ENCODE results near the gene DAZAP1.
"Not testable (repeated sequence)": the region's sequence is repeated elsewhere in the genome, so short reads cannot be mapped to it uniquely, and the experiment has no call there.

The DAZAP1 gene

DNA sequence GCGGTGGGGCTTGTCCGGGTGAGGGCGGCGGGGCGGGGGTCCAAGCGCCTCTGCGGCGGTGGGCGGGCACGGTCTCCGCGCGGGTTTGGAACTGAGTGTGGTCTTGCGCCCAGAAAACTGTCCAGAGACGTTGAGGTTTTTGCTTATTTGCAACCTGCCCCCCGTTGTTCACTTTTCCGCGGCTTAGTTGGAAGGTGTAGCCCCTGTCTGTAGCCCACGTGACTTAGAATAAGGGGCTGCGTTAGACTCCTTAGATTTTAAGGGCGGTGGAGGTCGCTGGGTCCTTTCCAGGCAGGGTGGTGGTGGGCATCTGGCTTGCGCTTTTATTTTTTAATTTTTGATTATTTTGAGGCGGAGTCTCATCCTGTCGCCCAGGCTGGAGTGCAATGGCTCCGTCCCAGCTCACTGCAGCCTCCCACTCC, 31.6 kb downstream of the DAZAP1 start:
- no peak for DNase-seq (ENCODE audit: extremely low read depth in 1 of 2, low read depth in 1 of 2)

DNA sequence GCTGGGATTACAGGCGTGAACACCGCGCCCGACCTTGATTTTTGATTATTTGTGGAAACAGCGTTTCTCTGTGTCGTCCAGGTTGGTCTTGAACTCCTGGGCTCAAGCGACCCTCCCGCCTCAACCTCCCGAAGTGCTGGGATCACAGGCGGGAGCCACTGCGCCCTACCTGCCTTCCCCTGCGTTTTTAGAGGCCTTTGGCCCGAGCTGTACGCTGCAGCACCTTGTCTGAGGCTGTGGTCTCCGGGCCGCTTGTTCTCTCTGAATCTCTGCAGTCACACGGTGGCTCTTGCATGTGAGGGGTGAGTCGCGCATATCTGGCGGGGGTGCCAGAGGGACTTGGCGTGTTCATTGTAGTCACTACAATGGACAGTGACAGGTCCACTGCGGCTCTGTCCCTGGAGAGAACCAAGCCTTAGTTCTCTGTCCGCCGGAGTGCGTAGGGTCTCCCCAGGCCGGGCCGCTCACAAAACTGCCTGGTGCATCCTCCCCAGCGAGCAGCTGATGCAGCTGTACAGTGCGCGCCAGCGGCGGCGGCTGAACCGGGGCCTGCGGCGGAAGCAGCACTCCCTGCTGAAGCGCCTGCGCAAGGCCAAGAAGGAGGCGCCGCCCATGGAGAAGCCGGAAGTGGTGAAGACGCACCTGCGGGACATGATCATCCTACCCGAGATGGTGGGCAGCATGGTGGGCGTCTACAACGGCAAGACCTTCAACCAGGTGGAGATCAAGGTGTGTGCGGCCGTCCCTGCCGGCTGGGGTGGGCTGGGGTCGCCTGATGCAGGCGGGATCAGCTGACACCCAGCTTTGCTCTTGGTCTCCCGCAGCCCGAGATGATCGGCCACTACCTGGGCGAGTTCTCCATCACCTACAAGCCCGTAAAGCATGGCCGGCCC, 32.4 kb downstream of the DAZAP1 start:
- not testable (repeated sequence) for DNase-seq (ENCODE audit: extremely low read depth in 1 of 2, low read depth in 1 of 2)

DNA sequence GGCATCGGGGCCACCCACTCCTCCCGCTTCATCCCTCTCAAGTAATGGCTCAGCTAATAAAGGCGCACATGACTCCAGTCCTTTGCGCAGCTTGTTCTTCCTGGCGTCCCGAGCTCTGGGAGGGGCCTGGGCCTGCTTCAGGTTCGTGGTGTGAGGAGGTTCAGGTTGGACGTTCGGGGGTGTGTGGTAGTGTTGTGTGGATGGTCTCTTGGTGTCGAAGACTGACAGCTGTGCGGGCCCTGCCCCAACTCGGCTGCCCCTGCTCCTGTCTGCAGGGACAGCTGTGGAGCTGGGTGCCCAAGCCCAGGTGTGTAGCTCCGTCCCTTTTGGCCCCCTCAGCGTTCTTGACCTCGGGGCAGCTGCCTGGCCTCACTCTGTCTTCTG, 33.0 kb downstream of the DAZAP1 start:
- no peak for DNase-seq (ENCODE audit: extremely low read depth in 1 of 2, low read depth in 1 of 2)

DNA sequence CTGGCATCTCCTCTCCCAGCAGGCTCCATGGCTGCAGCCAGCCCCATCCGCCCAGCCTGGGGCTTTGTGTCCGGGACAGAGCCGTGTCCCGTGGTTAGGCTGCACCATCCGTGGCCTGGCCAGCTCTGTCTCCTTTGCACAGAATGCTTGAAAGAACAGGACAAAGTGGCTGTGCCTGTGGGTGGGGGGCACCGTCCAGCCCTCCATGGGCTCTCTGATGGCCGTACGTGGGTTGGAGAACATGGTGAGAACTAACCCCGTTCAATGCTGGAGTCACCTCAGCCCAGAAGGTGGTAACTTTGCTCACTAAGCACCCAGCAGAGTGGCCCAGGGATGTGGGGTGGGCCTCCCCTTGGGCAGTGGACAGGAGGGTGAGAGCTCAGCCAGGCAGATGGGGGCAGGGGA, 33.6 kb downstream of the DAZAP1 start:
- no peak for DNase-seq (ENCODE audit: extremely low read depth in 1 of 2, low read depth in 1 of 2)

DNA sequence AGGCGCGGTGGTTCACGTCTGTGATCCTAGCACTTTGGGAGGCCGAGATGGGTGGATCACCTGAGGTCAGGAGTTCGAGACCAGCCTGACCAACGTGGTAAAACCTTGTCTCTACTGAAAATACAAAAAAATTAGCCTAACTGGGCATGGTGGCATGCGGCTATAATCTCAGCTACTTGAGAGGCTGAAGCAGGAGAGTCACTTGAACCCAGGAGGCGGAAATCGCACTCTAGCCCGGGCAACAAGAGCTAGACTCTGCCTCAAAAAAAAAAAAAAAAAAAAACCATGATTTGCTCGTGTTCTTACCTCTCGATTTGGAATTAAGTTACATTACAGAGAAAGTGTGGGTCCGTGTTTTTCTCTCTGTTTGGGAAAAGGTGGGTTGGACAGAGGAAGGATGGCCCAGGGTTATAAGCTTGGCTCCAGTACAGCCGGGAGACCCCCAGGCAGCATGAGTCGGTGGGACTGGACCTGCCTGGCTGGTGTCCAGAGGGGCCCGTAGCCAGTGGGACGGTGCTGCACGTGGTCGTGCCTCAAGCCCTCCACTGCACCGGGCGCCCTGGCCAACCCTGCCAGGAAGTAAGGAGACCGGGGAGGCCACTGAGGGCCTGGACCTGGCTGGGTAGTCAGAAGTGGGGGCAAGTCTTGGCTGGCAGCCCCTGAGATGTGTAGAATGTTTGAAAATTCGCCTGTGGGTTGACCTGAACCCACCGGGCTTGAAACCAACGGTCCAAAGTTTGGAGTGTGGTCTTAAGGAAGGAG, 34.5 kb downstream of the DAZAP1 start:
- no peak for DNase-seq (ENCODE audit: extremely low read depth in 1 of 2, low read depth in 1 of 2)

DNA sequence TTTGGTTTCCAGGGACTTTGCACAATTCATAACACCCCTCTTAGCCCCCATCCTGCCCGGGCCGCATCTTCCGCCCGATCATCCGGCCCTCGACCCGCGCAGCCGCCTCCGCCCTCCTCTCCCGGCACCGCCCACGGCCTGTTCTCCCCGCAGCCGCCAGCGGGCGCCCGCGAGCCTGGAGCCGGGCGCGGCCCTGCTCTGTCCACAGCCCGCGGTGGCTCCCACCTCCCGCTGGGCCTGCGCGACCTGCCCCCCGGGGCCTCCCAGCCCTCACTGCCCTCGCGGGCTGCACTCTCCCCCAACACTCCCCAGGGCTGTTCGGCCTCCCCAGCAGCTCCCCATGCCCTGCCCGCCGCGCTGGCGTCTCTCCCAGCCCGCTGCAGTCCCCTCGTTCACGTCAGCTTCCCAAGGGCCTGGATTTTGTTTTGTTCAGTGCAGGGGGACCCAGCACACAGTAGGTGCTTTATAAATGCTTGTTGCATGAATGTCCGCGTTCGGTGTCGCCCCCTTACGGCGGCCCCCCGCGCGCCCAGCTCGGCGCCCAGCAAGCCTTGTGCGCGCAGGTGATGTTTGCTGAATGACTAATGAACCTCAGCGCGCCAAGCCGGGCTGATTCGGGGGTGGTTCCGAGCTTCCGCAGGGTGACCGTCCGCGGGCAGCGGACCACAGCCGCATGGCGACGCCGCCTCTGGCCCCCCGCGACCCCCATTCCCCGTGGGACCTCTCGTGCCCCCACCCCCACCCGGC, 38.0 kb downstream of the DAZAP1 start:
- peak; percentile 55 to 63 for DNase-seq (ENCODE audit: extremely low read depth in 1 of 2, low read depth in 1 of 2)

DNA sequence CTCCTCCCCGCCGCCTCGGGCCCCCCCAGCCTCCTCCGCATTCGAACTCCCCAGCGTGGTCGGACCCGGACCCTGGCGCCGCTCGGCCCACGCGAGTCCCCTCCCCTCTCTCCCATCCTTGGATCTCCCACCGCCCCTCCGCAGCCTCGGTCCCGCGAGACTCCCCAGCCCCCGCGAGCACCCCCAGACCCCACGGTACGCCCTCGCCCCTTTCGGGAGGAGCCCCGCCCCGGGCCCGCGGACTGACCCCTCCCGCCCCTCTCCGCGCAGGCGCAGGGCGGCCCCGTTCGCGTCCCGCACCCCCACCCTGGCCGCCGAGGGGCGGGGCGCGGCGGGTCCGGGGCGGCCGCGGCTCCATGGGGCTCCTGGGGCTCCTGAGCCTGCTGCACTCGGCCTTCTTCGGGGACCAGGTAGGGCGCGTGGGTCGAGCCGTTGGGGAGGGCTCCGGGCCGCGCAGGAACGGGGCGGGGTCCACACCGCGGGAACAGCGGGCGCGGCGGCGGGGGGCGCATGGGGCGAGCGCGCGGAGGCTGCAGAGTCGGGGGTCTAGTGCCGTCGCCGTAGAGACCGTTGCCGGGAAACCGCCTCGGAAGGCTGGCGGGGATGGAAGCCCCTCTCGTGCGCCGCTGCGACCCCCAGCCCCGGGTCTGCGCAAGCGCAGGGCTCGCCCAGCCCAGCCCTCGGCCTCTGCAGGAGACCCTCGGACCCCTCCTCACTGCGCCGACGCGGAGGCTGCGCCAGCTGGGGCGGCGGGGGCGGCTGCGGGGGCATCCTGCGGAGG, 38.7 kb downstream of the DAZAP1 start:
- no peak for DNase-seq (ENCODE audit: extremely low read depth in 1 of 2, low read depth in 1 of 2)

DNA sequence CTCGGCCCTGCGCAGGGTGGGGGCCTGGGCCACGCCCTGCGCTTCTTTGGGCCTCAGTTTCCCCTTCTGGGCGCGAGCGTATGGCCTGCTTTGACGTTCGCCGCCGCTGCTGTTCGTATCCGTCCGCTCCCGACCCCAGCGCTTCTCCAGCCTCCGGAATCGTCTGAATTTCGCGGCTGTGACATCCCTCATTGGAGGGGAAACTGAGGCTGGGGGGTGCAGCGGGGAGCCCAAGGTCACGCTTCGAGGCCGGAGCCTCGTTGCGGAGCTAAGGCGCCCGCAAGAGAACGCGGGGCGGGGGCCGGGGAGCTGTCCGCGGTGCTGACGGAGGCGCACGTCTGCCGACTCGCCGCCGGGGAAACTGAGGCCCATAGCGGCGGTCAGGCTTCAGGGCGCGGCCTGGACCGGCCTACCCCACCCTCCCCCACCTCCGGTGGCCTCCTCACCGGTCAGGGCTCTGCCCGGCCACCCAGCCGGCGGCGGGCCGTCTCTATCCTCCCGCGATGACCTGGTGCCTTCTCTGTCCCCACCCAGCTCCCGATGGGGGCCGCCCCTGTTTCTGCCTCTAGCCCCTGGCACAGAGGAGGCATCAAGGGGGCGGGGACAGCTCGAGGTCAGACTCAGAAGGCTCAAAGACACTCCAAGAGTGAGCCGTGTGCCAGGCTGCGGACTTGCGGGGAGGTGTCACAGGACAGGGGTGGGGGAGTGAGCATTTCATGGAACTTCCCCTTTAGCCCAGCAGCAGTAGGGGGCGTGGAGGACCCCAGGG, 39.5 kb downstream of the DAZAP1 start:
- DNase-seq (ENCODE audit: extremely low read depth in 1 of 2, low read depth in 1 of 2) = no peak

DNA sequence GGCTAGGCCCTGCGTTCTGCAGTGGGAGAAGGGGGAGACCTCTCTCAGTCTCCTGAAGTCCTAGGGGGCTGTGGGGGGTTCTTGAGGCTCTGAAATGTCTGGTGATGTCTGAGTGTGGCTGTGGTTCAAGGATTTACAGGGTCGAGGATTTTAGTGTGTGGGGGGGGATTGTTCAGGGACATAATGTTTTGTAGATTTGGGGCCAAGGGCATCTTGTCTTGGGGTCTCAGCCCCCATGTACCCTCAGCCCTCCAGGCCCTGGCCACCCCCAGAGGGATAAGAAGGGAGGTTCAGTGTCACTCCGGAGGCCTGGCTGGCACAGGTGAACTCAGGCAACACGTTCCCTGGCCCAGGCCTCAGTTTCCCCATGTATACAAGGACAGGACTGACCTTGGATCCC, 40.1 kb downstream of the DAZAP1 start:
- DNase-seq (ENCODE audit: extremely low read depth in 1 of 2, low read depth in 1 of 2) = no peak

DNA sequence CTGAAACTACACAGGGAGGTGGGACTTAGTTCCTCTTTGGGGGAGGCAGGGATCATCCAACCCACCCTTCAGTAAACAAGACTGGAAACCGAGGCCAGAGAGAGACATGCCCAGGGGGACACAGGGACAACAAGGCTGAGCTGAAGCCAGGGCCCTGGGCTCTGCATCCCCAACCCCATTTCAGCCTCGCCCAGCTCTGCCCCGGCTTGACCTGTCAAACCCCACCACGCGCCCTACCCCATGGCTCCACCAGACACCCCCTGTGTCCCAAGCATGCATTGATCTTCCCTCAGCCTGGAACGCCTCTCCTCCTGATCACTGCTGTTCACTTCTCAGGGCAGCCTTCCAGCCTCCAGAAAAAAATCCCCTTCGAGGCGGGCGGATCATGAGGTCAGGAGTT, 40.6 kb downstream of the DAZAP1 start:
- no peak for DNase-seq (ENCODE audit: extremely low read depth in 1 of 2, low read depth in 1 of 2)

DNA sequence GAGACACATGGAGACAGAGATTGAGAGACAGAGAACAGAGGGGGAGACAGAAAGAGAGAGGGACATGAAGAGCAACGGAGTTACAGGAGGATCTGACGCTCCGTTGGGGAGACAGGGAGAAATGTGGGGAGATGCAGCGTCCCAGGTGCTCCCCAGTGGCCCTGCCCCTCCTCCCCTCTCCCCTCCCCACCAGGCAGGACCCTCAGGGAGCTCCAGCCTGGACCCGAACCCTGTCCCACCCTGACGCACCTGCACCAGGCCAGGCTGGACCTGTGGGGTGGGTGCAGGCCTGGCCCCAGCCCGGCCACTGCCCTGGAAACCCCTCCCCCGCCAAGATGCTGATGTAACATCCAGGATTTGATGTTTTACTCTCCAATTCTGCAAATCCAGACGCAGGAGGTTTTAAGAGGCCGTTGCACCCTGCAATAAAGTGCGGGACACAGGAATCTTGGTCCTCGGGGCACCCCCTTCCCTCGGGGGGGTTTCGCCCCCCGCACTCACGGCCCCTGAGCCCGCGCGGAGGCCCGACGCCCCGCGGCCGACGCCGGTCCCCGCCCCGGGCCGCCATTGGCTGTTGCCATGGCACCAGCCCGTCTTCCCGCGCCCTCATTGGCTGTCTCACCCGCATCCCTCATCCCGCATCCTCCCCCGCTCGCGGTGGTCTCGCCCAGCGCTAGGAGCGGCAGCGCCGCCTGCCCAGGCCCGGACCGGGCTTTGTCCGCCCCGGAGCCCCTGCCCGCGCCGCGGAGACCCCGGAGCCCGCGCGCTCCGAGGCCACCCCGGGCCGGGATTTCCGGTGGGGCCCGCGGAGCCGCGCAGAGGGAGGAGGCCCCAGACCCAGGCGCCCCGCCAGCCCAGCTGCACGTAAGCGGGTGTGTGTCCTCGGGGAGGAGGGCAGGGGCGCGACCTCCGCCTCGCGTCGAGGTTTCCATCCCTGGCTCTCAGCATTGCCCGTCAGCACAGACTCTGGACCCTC, 42.4 kb downstream of the DAZAP1 start, which contains the start of gene APC2:
Gene APC2, plus strand, starts transcription at position 655 of the 976 bp plus-strand sequence. CDS start 2,881 bp downstream, outside the sequence.
- DNase-seq (ENCODE audit: extremely low read depth in 1 of 2, low read depth in 1 of 2) = no peak

DNA sequence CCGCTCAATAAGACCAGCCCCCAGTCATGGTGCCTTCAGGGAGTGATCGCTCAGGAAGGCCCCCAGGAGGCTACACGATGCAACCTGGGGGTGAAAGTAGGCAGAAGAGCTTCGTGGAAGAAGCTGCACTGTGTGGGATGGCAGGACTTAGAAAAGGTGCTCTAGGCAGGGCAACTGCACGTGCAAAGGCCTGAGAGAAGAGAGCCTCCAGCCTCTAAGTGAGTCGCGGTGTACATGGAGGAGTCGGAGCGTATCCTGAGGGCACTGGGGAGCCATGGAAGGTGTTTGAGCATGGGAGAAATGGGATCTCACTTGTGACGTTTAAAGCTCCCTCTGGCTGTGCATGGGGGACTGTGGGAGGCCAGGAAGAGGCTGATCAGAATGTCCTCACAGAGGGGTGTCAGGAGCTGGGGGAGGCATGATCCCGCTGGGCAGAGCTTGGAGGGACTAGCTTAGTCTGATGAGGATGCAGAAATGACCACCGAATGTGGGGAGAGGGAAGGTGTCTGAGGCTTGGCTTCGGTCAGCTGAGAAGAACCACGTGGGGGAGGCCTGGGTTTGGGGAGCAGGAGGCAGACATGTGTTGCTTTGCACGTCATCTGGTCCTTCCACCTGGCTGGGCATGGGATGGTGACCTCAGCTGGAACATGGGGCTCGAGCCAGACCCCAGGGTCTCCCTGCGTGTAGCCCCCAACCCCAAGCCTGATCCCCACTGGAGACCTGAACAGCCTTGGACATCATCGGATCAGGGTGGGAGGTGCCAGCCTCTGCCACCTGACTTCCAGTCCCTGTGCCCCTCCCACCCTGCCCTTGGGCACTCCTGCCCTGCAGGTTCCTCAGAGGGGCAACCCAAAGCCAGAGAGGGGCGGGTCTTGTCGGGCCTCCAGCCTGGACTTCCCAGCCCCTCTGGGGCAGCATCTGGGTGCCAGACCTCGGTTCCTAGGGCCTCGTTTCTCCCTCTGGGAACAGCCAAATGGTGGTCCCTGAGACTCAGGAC, 43.6 kb downstream of the DAZAP1 start:
- no peak for DNase-seq (ENCODE audit: extremely low read depth in 1 of 2, low read depth in 1 of 2)

DNA sequence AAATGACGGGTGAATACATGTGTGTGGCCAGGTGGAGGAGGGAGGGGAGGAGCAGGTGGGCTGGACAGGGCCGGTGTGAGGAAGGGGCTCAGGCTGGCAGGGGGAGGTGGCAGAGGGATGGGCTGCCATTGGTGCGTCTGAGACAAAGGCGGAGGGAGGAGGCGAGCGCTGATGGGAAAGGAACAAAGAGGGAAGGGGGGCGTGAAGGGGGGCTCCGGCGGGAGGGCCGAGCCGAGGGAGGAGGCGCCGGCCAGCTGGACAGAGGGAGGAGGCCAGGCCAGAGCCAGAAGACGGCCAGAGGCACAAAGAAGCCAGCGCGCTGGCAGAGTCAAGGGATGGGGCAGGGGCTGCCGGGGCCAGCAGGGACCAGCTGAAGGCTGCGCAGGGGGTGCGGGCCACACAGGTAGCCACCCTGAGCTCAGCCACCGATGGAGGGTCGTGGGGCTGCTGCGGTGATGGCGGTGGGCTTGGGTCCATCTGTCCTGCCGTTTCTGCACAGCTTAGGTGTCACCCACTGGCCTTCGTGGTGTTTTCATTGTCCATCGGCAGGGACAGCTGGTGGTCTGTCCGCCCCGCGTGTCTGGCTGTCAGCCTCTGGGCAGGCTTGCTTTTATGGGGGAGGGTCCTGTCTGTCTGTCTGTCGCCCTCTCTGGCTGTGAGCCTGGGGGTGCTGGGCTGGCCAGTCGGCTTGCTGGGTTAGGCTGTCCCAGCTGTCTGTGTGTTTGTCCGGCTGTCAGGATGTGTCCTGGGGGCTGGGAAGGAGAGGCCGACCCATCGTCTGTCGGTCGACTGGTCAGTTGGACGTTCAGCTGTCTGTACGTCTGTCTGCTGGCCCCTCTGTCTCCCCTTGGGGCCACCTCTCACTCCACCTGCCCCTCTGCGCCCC, 44.8 kb downstream of the DAZAP1 start:
- DNase-seq (ENCODE audit: extremely low read depth in 1 of 2, low read depth in 1 of 2) = no peak

DNA sequence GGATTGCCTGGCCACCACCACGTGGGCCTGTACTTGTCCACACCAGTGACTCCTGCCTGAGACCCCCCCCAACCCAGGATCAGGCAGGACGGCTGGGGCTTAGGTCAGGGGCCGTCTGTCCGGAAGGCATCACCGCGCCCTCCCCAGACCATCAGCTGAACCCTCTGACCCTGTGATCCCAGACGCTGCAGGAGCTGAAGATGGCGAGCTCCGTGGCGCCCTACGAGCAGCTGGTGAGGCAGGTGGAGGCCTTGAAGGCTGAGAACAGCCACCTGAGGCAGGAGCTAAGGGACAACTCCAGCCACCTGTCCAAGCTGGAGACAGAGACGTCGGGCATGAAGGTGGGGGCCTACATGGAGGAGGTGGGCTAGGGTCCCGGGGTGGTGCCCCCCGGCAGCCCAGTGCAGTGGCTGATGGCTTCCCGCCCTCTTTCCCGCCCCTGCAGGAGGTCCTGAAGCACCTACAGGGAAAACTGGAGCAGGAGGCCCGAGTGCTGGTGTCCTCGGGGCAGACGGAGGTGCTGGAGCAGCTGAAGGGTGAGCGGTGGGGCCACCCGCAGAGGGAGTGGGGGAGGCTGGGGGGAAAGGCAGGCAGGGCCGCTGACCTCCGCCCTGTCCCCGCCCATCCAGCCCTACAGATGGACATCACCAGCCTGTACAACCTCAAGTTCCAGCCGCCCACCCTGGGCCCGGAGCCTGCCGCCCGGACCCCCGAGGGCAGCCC, 45.6 kb downstream of the DAZAP1 start:
- DNase-seq (ENCODE audit: extremely low read depth in 1 of 2, low read depth in 1 of 2) = no peak

DNA sequence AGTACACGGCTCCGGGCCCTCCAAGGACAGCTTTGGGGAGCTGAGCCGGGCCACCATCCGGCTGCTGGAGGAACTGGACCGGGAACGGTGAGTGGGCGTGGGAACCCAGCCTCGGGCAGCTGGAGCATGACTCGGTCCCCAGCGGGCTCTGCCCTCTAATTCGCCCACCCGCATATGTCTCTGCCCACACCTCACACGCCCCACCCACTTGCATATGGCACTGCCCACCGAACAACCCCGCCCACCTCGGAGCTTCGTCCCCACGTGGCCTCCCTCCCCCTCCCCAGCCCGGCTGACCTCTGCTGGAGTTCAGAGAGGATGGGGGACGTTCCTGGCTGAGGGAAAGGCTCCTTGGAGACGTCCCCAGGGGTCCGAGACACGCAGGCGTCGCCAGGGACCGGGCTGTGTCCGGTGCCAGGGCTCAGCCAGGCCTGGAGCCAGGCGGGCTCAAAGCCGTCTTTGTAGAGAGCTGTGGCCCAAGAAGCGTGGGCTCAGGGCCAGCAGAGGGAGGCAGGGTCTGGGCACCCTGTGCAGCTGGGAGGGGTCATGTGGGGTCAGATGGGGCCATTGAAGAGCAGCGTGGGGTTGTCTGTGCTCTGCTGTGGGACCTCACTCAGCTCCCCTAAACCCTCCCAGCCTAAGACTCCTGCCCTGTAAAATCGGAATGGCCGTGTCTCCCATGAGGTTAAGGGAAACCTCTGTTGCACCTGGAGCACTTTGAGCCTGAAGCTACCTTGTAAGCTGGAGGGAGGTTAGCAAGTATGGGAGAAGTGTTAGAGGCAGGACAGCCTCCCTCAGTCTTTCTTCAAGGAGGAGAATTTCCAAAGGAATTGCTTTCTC, 46.4 kb downstream of the DAZAP1 start:
- no peak for DNase-seq (ENCODE audit: extremely low read depth in 1 of 2, low read depth in 1 of 2)

Data from stimulated activated CD8-positive, alpha-beta memory T cell treated with anti-CD3 and anti-CD28 coated beads, Interleukin-7, amount 100 ng/mL, for 48 hours (primary cell).